Dermis lymphatic vessel endothelial cell (primary cell): Measurements from ENCODE around the gene CECR2. TPM values are rescaled to one million over a fixed set of nuclear protein-coding genes. Genes with fewer than 3 reads are reported as not detected.

Experiments
- total RNA-seq: library from RNA; depleted of rRNA; stranded (reverse); fragments of >200 nt; gene quantifications from 2 replicates; pipeline ENCODE4 v1.2.1, GENCODE V29; 2014

CECR2 gene
- under 0.01 TPM in 1 of 2 replicates, not detected in the other for total RNA-seq

GRCh38 chr22:17369439-17370025 is at the start of gene CECR2:
Gene CECR2 (plus strand): TSS chr22:17369460. CDS start chr22:17369784, 324 bp downstream.

GRCh38 chr22:17562906-17563870 is 193.9 kb downstream of the CECR2 start, which contains the start of gene SLC25A18:
Gene SLC25A18 (plus strand): TSS chr22:17563498. CDS start chr22:17579945, 16,447 bp downstream.

Other genes with a start within 250 kb of the CECR2 start
- gene TMEM121B, start 248.1 kb upstream of the CECR2 start, total RNA-seq = under 0.01 and 0.17 TPM in 2 replicates
- 29.3 and 35.4 TPM in 2 replicates for gene HDHD5, start 210.2 kb upstream of the CECR2 start, total RNA-seq
- gene ADA2, start 150.0 kb upstream of the CECR2 start, total RNA-seq = 7.5 and 10.0 TPM in 2 replicates
- gene SLC25A18, start 194.0 kb downstream of the CECR2 start, total RNA-seq = not detected in 2 replicates